Parathyroid adenoma (tissue), 2 donors: ENCODE data around the gene CAMTA1.

Experiments
- H2AFZ ChIP-seq: fragments of 300-600 bp; sonication (generic); one replicate; pipeline ENCODE4 v1.7.0; 2017; ENCODE audit warnings: antibody characterized with exemption, mild to moderate bottlenecking
- H3K27ac ChIP-seq: fragments of 300-600 bp; sonication (generic); one replicate; pipeline ENCODE4 v1.7.0; 2017
- H3K27me3 ChIP-seq: fragments of 300-600 bp; sonication (generic); one replicate; pipeline ENCODE4 v1.7.0; 2017; ENCODE audit warnings: low read length; ENCODE audit not compliant: control insufficient read depth, insufficient read depth
- H3K36me3 ChIP-seq: fragments of 300-600 bp; sonication (generic); one replicate; pipeline ENCODE4 v1.7.0; 2017; ENCODE audit warnings: low read length; ENCODE audit not compliant: control insufficient read depth, insufficient read depth
- H3K4me1 ChIP-seq: fragments of 300-600 bp; sonication (generic); one replicate; pipeline ENCODE4 v1.7.0; 2017; ENCODE audit warnings: control low read depth
- H3K4me2 ChIP-seq: fragments of 300-600 bp; sonication (generic); one replicate; pipeline ENCODE4 v1.7.0; 2017; ENCODE audit warnings: low read length
- H3K4me3 ChIP-seq: fragments of 300-600 bp; sonication (generic); one replicate; pipeline ENCODE4 v1.7.0; 2017; ENCODE audit warnings: low read depth, low read length
- H3K79me2 ChIP-seq: fragments of 300-600 bp; sonication (generic); one replicate; pipeline ENCODE4 v1.7.0; 2017; ENCODE audit warnings: control low read depth
- H3K9ac ChIP-seq: fragments of 300-600 bp; sonication (generic); one replicate; pipeline ENCODE4 v1.7.0; 2017; ENCODE audit warnings: mild to moderate bottlenecking
- H3K9me3 ChIP-seq: fragments of 300-600 bp; sonication (generic); one replicate; pipeline ENCODE4 v1.7.0; 2017; ENCODE audit warnings: low read length; ENCODE audit not compliant: control insufficient read depth
- CTCF ChIP-seq: fragments of 300-600 bp; sonication (generic); IDR thresholded peaks from one replicate; pipeline ENCODE4 v1.7.0; 2017; ENCODE audit warnings: antibody characterized with exemption, mild to moderate bottlenecking
- donor health status: primary hyperparathyroidism.

Gene CAMTA1

GRCh38 chr1:6924891-6925290 lies 139.6 kb downstream of the CAMTA1 start:
- Histone ChIP-seq H3K27ac (no peak overlapping the region), H3K79me2 (no peaks in the 10 kb centered on the region), H3K36me3 (no peaks in the 10 kb centered on the region), H3K9ac (no peak overlapping the region), H3K27me3 (no peaks in the 10 kb centered on the region), H2AFZ (no peak overlapping the region), H3K4me1 (no peaks in the 10 kb centered on the region), H3K4me3 (no peak overlapping the region), H3K9me3 (no peaks in the 10 kb centered on the region), H3K4me2 (no peak overlapping the region)
- TF ChIP-seq CTCF, result no peak

GRCh38 chr1:6927626-6928025 lies 142.4 kb downstream of the CAMTA1 start:
- no peaks in the 10 kb centered on the region for H3K4me1 ChIP-seq
- H3K27me3 ChIP-seq, result no peaks in the 10 kb centered on the region
- TF ChIP-seq CTCF, result no peak
- H3K4me2 ChIP-seq, result no peak overlapping the region
- H3K4me3 ChIP-seq, result no peak overlapping the region
- H3K79me2 ChIP-seq, result no peaks in the 10 kb centered on the region
- no peaks in the 10 kb centered on the region for H3K36me3 ChIP-seq
- H3K27ac ChIP-seq, result no peak overlapping the region
- no peak overlapping the region for H2AFZ ChIP-seq
- no peaks in the 10 kb centered on the region for H3K9me3 ChIP-seq
- no peak overlapping the region for H3K9ac ChIP-seq

GRCh38 chr1:6928106-6928885 lies 143.0 kb downstream of the CAMTA1 start:
- TF ChIP-seq CTCF, result no peak
- Histone ChIP-seq H3K27ac (no peak overlapping the region), H3K4me3 (no peak overlapping the region), H3K9me3 (no peaks in the 10 kb centered on the region), H3K27me3 (no peaks in the 10 kb centered on the region), H2AFZ (no peak overlapping the region), H3K4me1 (no peaks in the 10 kb centered on the region), H3K36me3 (no peaks in the 10 kb centered on the region), H3K79me2 (no peaks in the 10 kb centered on the region), H3K9ac (no peak overlapping the region), H3K4me2 (no peak overlapping the region)

- Histone ChIP-seq H3K79me2 (no peaks in the 10 kb centered on the region), H3K9ac (no peak overlapping the region), H3K9me3 (no peaks in the 10 kb centered on the region), H3K27ac (no peak overlapping the region), H3K4me1 (no peaks in the 10 kb centered on the region), H2AFZ (no peak overlapping the region), H3K4me2 (no peak overlapping the region), H3K36me3 (no peaks in the 10 kb centered on the region), H3K4me3 (no peak overlapping the region), H3K27me3 (no peaks in the 10 kb centered on the region)
- TF ChIP-seq CTCF, result no peak
These were observed 145.6 kb downstream of the CAMTA1 start for GRCh38 chr1:6930732-6931300.
